Left cardiac atrium (tissue), 4 donors: ENCODE results near the gene NUAK1. TPM values are rescaled to one million over a fixed set of nuclear protein-coding genes. Genes with fewer than 3 reads are reported as not detected.

Source experiments
- ATAC-seq, 2 donors: fragments of 200-7000 bp; cut with Tn5 transposase; one replicate each; pipeline ENCODE4 v1.9.1; 2020; ENCODE audit warnings: mild to moderate bottlenecking in 2 of 2, moderate library complexity in 2 of 2
- DNase-seq: peaks from one replicate; pipeline ENCODE4 v3.0.0-alpha.2; 2020
- intact Hi-C, 2 donors: fragments of 100-400 bp; cut with DNase I; formaldehyde crosslinking; loops; one replicate each; pipeline versions ENCODE4 v1.14.1 to v1.15.1; 2022 to 2023
- total RNA-seq, 2 donors: library from RNA; stranded (reverse); fragmentation: NEBNext Ultra II Directional; extraction: Animal tissue kit (Norgen Biotek cat#: 25700); gene quantifications; one replicate each; pipeline ENCODE4 v1.2.1, GENCODE V29; 2021
- donor health status: DM: no; HTN: yes; CAD: no.
- donor health status: DM: no; HTN: yes; CAD: no; lungs with severe emphysema.
- donor health status: DM: yes; HTN: yes; CAD: no.
- donor health status: Dilated cardiomyopathy.

Gene NUAK1
- total RNA-seq, 2 donors from 2014 or later = 20.4 to 40.1 TPM

DNA sequence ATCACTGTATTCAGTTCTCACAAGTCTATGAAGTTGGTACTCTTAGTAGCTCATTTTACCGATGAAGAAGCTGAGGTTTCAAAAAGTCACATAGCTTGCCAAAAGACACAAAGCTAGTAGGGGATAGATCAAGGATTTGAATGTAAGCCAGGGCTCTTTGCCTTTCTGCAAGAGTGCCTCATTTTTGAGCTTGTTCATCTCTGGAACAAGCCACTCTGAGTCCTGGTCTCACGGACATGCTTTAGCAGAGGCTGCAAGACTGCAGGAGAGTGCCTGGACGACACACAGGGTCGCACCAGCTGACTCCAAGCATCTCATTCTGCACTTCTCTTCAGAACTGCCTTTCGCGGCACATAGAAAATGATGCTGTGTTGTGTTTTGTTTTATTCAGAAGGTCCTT is 3.7 kb downstream of the NUAK1 start:
- ATAC-seq (no peak), DNase-seq (no peak)
- intact Hi-C loops = loop anchor here (10.0 kb wide), 4 partner anchors 60 to 710 kb away; no protein-coding TSS in a partner anchor

DNA sequence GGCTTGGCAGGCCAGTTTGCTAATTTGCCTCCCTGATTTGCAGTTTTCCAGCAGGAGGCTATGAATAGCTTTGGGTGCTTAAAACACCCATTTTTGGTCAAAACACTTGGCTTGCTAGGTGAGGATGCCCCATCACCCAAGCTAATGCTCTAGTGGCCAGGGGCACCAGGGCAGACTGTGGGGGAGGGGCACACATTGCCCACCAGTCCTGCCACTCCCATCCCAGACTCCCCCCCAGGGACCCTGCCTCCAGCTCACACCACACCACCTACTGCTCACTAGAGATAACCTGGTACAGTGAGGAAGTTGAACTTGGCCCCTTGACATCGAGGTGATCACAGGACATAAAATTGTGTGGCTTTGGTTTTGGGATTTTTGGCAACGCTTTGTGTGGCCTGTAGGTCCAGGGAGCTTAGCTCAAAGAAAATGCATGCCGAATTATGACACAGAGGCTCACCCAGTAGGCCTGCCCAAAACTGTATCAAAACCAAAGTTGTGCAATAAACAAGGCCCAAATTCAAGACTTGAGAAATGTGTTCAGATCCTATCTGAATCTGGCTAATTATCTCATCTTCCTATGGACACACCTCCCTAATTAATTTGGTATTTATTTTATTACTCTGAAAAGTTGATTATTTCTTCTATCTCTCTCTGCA is 4.3 kb downstream of the NUAK1 start:
- DNase-seq = no peak

GRCh38 chr12:106133136-106134087 is 5.3 kb downstream of the NUAK1 start:
- DNase-seq = no peak
- no peak for ATAC-seq
- intact Hi-C loops = loop anchor here (10.0 kb wide), 4 partner anchors 59 to 709 kb away; no protein-coding TSS in a partner anchor

More for the DNA sequence above, 4.3 kb downstream of the NUAK1 start:
- no peak for ATAC-seq
- intact Hi-C loops = loop anchor here (10.0 kb wide), 4 partner anchors 60 to 710 kb away; no protein-coding TSS in a partner anchor

DNA sequence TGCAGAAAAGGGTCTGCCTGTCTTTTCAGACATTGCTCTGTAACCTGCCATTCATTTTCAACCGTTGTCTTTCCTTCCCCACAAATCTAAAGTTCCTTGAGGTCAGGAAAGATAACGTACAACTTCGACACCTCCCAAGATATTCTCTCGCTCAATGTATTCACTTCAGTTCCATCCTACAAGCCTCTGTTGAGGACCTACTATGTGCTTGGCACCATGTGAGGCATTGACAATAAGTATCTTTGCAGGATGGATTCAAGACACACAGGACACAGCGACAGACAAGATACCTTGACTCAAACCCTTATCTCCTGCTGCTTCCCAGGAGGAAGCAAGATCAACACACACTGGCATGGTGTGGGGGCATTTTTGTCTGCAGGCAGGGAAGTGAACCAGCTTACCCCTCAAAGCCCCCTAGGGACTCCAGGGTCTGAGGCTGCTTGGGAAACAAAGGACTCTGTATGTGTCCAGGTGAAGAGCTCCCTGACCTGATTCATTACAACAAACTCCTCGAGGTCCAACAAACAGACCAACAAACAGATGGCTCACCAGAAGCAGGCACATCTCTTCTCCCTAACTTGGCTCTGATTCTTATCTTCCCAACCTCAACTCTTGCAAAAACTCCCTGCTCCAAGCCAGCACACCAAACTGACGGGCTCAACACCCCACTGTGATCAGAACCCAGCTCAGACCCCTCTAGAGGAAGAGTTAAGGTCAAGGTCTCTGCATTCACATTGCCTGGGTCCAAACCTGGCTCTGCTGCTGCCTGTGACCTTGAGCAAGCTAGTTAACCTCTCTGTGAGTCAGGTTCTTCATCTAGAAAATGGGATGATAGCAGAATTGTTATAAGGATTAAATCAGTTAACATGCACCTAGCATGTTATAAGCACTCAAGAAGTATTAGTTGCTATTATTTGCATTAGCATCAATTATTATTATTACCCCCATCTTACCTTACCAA is 6.3 kb downstream of the NUAK1 start:
- intact Hi-C loops = loop anchor here (10.0 kb wide), 4 partner anchors 58 to 708 kb away; no protein-coding TSS in a partner anchor
- ATAC-seq = no peak
- DNase-seq = no peak

GRCh38 chr12:106131676-106132075 is 7.1 kb downstream of the NUAK1 start:
- ATAC-seq (no peak), DNase-seq (no peak)
- intact Hi-C loops = loop anchor here (10.0 kb wide), 4 partner anchors 57 to 707 kb away; no protein-coding TSS in a partner anchor

GRCh38 chr12:106130474-106131113 is 8.2 kb downstream of the NUAK1 start:
- ATAC-seq = no peak
- no peak for DNase-seq
- intact Hi-C loops = loop anchor here (10.0 kb wide), 4 partner anchors 56 to 706 kb away; no protein-coding TSS in a partner anchor

DNA sequence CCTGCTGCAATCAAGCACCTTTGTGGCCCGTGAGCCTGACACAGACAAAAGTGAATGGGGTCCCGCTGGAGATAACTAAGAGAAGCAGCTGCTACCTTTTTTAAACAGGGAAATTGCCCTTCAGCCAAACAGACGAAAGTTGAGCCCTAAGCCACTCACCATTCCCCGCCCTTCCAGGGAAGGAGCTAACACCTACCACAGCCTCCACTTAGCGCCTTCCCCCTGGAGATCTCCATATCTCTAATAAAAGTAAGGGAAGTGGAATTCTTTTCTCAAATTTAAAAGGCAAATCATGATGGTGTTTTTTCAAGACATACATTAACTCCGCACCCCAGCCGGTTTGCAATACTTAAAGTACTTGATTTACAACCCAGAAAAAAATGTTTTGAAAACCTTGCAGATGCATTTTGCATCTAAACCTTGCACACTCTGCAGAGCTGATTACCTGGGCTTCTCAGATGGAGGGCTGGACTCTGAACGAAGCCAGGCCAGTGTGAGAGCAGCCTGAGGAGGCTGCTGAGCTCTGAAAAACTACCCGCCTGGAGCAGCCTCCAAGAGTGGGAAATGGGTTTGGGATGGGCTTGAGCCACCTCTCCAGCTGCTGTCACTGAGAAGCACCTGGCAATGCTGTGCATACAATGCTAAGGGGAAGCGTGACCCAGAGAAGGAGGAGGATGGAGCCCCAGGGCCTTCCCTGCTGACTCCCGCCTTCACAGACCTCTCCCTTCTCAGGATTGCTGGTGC is 10.0 kb downstream of the NUAK1 start:
- ATAC-seq = no peak
- DNase-seq = no peak
- intact Hi-C loops = no loop called here

- ATAC-seq (no peak), DNase-seq (no peak)
- intact Hi-C loops = no loop called here
Observed at GRCh38 chr12:106127338-106128126, 11.2 kb downstream of the NUAK1 start.

DNA sequence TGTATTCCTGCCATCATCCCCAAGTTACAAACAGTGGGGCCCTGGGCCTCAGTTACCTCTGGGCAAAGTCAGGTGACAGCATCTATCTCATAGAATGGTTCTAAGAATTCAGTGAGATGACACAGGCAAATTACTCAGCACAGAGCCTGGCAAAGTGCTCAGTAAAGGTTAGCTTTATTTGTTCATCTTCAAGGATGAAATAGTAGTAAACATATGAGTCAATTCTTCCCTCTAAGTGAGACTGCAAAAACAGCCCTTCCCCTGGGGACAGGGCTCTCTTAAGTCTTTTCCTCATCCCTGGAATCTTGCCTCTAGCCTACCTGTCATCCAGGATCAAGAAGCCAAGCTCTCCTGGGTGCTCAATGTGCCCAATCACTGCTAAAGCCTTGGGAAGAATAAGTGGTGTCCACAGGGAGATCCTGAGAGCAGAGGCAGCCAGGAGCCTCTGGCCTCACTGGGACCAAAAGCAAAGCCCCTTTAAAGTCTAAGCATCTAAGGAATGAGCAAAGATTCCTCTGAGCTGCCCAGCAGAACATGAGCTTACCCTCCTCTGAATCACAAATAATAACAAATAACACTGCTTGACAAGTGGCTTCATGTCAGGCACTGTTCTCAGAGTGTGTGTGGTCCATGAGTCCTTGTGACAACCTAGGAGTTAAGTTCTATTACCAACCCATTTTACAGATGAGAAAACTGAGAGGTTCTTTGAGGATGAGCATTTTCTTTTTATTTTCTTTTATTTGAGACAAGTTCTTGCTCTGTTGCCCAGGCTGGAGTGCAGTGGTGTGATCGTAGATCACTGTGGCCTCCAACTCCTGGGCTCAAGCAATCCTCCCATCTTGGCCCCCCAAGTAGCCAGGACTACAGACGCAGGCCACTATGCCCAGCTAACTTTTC is 12.1 kb downstream of the NUAK1 start:
- intact Hi-C loops = no loop called here
- ATAC-seq = peak in 1 of 2 donors; percentile 16
- no peak for DNase-seq

DNA sequence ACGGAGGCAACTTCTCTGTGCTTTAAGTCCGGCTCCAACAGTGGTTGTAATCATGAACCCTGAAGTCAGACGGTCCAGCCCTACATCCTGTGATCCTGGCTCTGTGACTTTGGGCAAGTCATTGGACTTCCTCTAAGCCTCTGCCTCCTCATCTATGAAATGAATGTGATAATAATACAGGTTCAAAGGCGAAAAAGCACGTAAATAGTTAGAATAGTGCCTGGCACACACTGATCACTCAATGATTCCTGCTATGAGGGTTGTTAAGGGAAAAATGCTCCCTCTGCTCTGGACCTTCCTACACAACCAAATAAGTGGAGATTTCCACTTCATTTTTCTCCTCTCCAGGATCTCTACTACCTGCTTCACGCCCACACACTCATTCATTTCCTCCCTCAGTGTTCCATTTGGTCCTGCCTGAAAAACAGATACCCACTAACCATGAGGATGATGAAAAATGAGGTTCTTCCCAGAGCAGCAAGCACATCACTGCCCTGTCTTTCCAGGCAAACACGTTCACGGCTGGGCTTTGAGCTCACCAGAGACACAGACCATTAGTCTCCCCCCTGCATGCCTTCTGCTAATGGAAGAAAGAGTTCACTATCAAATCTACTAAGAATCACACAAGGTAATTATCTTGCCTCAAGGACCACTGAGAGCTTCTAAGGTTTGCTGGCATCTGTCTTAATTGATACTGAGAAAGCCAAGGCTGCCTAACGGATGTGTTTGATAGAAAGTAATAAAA is 13.2 kb downstream of the NUAK1 start:
- DNase-seq (no peak), ATAC-seq (no peak)
- intact Hi-C loops = no loop called here

- ATAC-seq (peak; percentile 74 to 75), DNase-seq (no peak)
- intact Hi-C loops = no loop called here
Observed at GRCh38 chr12:106123551-106124081, 15.1 kb downstream of the NUAK1 start.

DNA sequence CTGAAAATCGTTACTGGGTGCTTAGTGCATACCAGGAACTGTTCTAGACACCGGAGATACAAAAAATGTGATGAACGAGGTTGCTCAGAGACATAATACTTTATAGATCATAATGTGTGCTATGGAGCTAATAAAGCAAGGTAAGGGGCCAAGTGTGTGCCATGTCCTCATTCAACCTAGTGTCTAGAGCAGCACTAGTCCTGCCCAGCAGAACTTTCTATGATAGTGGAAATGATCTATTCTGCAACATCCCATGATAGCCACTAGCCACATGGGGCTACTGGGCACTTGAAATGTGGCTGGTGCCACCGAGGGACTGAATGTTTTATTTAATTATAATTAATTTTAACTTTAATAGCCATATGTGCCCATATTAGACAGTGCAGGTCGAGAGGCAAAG is 15.6 kb downstream of the NUAK1 start:
- intact Hi-C loops = no loop called here
- ATAC-seq (no peak), DNase-seq (no peak)

DNA sequence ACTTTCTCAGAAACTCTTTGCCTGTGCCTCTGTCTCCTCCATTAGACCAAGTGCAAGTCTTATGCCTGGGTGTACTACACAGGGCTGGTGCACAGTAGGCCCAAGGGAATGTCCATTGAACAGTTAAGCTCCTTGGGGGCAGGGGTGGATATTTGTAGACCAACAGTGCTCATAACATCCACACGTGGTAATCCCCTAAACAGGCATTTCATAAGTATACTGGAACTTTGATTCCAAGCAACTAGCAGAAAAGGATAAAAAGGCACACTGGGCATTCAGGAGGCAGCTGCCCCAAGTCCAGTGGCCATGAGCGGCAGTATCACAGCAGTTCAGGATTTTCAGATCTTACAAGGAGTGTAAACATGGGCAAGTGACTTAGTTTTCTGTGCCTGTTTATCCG is 16.8 kb downstream of the NUAK1 start:
- DNase-seq (no peak), ATAC-seq (no peak)
- intact Hi-C loops = no loop called here

DNA sequence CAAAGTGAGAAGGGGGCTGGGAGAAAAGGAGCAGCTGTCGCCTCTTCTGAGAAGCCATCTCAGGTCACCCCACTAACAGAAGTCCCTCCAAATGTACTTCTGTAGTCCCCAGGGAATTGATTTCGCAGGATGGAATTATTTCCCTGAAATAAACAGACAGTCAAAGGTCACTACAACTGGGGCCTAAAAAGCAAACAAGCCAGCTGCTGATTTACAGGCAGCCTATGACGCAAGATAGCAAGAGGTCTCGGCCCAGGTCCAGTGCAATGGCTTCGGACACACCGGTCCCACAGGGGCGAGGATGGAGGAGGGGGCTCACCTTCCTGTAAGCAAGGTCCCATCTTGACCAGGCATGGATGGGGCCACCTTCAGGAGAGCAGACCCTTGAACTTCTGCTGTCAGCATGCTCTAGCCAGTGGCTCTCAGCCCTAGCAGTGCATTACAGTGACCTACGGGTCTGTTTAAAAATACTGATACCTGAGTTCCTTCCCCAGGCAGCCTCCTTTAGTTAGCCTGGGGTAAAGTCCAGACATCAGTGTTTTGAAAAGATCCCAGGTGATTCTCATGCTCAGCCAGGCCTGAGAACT is 18.1 kb downstream of the NUAK1 start:
- ATAC-seq (peak; percentile 19 to 54), DNase-seq (no peak)
- intact Hi-C loops = no loop called here

DNA sequence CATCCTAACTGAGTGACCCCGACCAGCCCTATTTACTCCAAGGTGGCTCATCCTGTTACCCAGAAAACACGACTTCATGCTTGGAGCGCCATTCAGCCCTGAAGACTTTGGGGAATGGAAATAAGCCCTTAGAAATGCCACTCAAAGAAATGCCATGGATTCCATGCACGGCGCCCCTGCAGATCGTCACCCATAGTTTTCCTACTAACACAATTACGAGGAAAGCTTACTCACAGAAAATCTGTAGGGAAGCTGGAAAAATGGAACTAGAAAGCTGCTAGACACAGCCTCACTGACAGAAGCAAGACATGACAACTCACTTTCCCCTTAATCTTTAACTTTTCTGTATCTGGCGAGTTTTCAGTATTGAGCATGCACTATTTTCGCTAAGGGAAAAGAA is 19.5 kb downstream of the NUAK1 start:
- DNase-seq (no peak), ATAC-seq (no peak)
- intact Hi-C loops = no loop called here
